GM18858 (cell line): Measurements from ENCODE around the gene THSD7A.

Source experiments
- ATAC-seq: cut with Tn5 transposase; IDR thresholded peaks from one replicate; pipeline ENCODE4 v1.9.1; 2021; ENCODE audit not compliant: unreplicated experiment

The THSD7A gene

GRCh38 chr7:11642841-11643240, 189.2 kb downstream of the THSD7A start:
- ATAC-seq: no peak

DNA sequence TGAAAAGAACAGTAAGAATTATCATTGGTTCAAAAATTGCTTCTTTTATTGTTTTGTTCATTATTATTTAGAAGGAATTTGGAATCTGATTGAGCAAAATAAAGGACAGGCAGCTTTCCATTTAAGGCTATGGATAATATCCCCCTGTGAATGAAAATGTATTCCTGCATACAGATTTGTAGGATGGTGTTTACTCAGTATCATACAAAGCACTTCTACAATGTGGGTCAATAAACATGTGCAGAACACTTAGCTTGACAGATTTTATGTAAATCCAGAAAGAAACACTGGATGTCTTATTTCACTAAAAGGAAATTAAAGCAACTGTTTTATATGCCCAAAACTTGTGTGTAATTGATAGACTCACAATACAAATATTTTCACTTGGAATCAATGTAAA, 189.7 kb downstream of the THSD7A start:
- ATAC-seq: no peak

- no peak for ATAC-seq
These were observed 193.8 kb downstream of the THSD7A start for GRCh38 chr7:11638011-11638774.

DNA sequence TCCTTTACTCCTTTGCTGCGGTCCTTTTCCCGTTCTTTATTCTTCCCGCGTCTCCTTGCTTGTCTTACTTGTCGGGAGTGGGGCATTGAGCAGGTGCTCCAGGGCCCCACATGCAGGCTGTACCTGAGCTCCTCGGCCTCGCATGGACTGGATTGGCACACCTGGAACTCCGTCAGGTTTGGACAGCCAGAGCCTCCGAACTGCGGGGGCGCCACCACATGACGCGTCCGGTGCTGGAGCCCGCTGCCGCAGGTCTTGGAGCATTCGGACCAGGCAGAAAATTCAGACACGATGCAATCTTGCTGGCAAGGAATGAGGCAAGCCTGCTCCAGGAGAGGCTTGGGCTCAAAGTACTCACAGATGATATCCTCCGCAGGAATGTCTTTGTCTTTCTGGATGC, 195.7 kb downstream of the THSD7A start:
- no peak for ATAC-seq

DNA sequence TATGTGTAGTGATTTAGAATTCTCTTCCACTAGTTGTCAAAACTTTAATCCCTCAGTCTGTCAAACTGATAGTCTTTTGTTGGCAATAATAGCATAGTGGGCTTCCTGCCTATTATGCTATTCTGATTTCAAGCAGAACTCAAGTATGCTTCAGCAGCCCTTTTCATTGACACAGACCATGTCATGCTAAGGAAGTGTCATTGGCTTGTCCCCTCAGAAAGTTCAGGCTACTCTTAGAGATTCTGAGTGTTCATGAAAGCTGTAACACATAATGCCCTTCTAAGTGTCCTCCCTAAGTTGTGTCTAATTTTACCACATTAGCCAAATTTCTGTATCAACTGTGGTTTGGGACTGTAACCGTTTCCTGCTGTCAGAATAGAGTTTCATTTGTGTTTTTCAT, 198.7 kb downstream of the THSD7A start:
- ATAC-seq: no peak

DNA sequence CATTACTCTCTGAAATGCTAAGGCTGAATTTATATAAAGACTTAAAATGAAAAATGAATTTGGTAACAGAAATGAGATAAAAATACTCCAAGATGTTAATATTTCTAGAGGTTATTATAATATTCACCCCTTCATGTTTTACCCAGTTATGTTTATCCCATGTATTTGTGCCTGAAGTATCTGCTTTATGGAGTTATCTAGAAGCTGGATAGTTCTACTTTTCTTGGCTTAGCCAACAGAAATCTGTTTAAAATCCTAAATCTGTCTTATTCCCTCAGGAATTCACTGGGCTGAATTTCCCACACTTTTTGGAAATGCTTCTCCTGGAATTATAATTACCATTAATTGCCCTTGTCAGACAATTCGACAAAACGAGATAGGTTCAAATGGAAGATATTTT, 201.6 kb downstream of the THSD7A start:
- no peak for ATAC-seq

DNA sequence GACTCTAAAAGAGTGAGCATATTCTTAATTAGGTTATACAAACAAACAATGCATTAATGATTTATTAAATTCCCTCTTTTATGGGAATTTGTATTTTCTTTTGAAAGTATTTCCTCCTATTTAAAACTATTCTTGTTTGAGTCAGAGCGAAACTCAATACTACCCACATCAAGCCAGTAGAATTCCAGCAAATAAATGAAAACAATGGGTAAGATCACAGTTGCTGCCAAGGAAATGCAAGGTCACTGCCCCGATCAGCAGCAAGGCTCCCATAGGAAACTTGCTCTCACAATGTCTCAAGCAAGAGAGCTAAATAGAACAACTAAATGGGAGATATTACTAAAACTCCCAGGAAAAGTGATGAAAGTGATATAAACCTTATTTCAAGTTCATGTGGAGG, 206.3 kb downstream of the THSD7A start:
- ATAC-seq: no peak

- no peak for ATAC-seq
These were observed 208.8 kb downstream of the THSD7A start for GRCh38 chr7:11623093-11623678.

- ATAC-seq: no peak
These were observed 211.4 kb downstream of the THSD7A start for GRCh38 chr7:11620406-11621253.

DNA sequence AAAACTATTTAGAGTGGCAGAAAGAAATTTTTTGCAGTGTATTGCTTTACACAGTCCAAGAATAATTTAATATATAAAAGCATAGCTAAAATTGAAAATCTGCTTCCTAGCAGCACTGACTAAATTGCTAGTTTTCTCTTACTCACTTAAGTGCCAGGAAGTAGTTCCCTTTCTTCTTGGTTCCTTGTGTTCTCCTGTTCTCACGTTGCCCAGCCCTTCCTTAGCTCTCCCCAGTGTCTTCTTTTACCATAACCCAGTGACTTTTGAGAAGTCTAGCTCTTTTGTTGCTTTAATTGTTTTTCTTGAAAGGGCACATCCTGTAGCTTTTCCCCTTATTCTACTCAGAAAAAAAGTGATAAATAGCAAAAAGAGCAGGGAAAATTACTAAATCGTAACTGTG, 215.5 kb downstream of the THSD7A start:
- no peak for ATAC-seq

GRCh38 chr7:11615174-11615573, 216.8 kb downstream of the THSD7A start:
- no peak for ATAC-seq

DNA sequence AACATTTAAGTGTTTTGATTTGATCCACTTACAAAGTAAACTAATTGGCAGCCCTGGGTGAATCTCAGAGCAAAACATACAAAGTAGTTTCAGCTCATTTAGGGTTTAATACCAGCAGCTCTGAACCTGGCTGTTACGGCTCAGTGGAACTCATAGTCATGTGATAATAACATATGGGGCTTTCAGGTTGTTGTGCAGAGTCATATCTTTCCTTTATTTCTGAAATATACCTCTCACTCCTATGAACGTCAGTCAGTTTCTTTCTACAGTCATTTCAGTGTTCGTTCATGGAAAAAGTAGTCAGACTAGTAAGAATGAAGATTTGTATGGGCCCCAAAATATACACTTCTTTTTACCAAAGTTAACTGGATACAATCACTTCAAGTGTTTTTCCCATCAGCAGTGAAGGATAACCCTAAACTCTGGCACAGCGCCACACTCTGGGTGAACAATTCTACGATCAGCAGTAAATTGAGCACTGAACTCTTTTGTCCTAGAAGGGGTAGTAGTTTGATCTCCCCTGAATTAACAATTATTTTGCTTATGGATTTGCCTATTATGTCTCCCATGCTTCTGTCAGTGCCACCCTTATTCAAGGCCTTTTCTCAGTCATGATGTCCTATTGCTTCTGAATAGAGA, 218.6 kb downstream of the THSD7A start:
- peak; percentile 96 for ATAC-seq

DNA sequence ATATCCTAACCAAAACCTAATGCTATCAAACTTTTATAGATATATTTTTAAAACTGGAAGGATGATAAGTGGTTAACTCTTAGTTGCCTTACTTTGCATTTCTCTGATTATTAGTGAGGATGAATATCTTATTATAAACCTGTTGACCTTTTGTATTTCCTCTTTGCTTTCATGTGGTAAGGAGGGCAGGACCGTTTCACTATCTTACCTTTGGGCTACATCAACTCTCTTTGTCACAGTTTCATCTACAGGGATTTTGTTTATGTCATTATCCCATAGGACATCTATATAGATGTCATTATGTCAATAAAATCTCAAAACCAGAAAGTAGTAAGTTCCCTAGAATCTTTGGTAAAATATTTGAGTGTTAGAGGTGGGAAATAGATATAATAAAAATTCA, 219.3 kb downstream of the THSD7A start:
- ATAC-seq: peak; percentile 24

GRCh38 chr7:11609096-11609670, 222.8 kb downstream of the THSD7A start:
- ATAC-seq: no peak

GRCh38 chr7:11607686-11608085, 224.3 kb downstream of the THSD7A start:
- ATAC-seq: no peak

DNA sequence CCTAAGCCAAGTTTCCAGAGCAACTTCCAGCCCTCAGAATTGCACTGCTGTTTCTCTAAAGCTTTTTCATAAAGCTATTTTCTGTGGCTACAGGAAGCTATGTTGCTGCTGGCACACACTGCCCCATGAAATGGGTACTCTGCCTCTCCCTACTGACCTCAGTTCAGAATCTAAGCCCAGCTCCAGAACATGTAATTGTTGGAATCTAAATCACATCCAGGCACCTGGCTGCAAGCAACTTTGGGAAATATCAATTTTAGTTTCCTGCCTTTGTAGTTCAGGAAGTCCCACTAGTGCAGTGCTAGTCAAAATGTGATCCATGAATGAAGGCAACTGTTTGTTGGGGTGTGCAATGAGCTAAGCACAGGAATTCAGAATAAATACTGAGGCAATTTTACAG, 226.2 kb downstream of the THSD7A start:
- ATAC-seq: no peak

DNA sequence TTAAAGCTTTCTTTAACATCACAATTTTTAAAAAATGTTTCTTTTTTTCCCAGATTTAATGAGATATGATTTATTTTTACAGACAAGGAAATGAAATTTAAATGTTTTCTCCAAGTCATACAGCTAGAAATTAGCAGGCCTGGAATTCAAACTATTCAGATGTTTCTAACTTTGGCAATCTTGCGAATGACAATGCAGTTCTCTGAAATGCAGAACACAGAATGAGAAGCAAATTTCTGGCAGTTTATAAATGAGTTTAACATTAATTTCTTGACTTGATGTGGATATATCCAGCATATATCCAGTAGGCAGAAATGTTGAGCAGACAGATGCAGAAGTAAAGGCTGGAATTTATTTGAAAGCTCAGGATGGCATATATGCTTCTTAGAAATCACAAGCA, 227.5 kb downstream of the THSD7A start:
- no peak for ATAC-seq

GRCh38 chr7:11601761-11602160, 230.2 kb downstream of the THSD7A start:
- no peak for ATAC-seq

DNA sequence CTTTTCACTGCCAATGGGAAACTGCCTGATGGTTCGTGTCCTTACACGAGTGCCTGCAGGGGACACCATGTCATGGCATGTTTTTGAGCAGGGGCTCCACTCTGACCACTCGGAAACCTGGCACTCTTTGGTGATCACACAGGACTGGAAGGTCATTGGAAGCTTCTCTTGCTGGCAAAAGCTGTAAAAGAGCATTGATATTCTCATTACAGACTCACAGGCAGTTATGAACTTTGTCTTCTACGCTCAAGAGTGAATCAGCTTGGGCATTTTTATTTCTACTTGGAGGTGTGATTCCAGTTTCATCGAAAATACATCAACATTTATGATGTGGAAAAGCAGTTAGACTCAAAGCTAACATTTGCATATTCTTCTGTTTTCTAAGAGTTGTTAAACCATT, 238.7 kb downstream of the THSD7A start:
- no peak for ATAC-seq

DNA sequence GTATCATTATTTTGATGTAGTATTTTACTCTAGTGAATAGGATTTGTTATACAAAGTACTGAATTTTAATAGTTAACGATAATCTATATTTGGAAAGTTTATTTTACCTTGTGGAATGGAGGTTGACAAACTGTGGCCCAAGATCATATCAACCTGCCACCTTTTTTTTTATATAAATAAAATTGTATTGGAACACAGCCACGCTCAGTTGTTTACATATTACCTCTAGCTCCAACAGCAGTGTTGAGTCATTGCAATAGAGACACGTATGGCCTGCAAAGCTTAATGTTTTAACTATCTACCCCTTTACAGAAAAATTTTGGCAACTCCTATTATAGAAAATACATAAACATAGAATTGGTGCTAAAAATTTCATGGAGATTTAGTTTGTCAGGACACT, 239.3 kb downstream of the THSD7A start:
- no peak for ATAC-seq

GRCh38 chr7:11591943-11592342, 240.1 kb downstream of the THSD7A start:
- no peak for ATAC-seq
